ENCODE measurements around the gene IL7R. TPM values are rescaled to one million over a fixed set of nuclear protein-coding genes. Genes with fewer than 3 reads are reported as not detected.

IL7R gene, protein sequence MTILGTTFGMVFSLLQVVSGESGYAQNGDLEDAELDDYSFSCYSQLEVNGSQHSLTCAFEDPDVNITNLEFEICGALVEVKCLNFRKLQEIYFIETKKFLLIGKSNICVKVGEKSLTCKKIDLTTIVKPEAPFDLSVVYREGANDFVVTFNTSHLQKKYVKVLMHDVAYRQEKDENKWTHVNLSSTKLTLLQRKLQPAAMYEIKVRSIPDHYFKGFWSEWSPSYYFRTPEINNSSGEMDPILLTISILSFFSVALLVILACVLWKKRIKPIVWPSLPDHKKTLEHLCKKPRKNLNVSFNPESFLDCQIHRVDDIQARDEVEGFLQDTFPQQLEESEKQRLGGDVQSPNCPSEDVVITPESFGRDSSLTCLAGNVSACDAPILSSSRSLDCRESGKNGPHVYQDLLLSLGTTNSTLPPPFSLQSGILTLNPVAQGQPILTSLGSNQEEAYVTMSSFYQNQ
- 5.5 and 31.1 TPM in 2 replicates for total RNA-seq

DNA sequence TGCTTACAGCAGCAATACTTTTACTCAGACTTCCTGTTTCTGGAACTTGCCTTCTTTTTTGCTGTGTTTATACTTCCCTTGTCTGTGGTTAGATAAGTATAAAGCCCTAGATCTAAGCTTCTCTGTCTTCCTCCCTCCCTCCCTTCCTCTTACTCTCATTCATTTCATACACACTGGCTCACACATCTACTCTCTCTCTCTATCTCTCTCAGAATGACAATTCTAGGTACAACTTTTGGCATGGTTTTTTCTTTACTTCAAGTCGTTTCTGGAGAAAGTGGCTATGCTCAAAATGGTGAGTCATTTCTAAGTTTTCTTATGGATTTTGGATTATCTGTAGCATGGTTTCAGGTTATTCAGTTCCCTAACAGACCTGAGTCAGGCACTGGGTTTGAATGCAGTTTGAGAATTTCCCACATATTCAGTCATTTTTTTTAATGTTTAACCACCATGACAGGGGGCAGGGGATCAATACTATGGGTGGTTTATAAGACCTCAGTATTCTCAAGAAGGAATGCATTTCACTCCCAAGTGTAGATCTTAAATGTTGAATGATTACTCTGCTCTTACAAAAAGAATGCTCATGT, at the start of gene IL7R:
Gene IL7R, plus strand, starts transcription at position 127 of the 587 bp plus-strand sequence. Its CDS starts 87 bp downstream, at position 214.

Small RNA genes within 50 kb of the gene (small RNA-seq; reads per million reads assigned to genes)
- gene AC112204.1 (ENCODE audit: low replicate concordance): not detected

Other genes with a start within 250 kb of the IL7R start
- 2.6 and 2.7 TPM in 2 replicates for gene SPEF2, start 239.0 kb upstream of the IL7R start, total RNA-seq
- gene CAPSL, start 81.7 kb downstream of the IL7R start, total RNA-seq: not detected in 2 replicates
- not detected in 2 replicates for gene UGT3A1, start 134.5 kb downstream of the IL7R start, total RNA-seq
- gene UGT3A2, start 210.0 kb downstream of the IL7R start, total RNA-seq: not detected in 2 replicates